ENCODE results near the gene ETV4. TPM values are rescaled to one million over a fixed set of nuclear protein-coding genes. Genes with fewer than 3 reads are reported as not detected.

The ETV4 gene
- total RNA-seq, 6 experiments from 2014 or later, result 0.42 to 1.4 (median 0.80) TPM; not detected in 1

DNA sequence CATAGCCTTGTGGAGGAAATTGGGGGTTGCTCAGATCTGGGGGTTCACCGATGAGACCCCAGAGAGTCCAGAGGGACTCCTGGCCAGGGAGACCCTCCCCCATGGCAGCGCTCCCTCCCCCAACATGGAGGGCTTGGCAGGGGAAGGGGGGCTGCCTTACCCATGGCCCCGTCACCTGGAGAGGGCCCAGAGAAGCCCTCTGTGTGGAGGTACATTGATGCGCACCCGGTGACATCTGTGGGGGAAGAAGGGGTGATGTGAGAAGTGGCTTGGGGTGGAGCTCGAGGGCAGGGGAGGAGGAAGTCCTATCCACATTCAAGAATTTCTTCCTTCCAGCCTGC is 16.2 kb downstream of the ETV4 start:
- Histone ChIP-seq H3K27ac (no peak overlapping the region), H3K9me3 (no peaks in the 10 kb centered on the region), H3K4me1 (peaks cover 0 to 16% (median 0%) of the 10 kb centered on the region in 4 donors), H3K4me3 (no peak overlapping the region), H3K27me3 (no peaks in the 10 kb centered on the region), H3K36me3 (peaks cover 0 to 8% (median 5%) of the 10 kb centered on the region in 4 donors)
- intact Hi-C loops (cut with DNase I), result no loop called here
- DNase-seq (no peak), ATAC-seq (peak in 1 of 4 donors; percentile 3)
- no peak for TF ChIP-seq POLR2A (IDR thresholded peaks at IDR 0.05)
- TF ChIP-seq, protein P1, sequence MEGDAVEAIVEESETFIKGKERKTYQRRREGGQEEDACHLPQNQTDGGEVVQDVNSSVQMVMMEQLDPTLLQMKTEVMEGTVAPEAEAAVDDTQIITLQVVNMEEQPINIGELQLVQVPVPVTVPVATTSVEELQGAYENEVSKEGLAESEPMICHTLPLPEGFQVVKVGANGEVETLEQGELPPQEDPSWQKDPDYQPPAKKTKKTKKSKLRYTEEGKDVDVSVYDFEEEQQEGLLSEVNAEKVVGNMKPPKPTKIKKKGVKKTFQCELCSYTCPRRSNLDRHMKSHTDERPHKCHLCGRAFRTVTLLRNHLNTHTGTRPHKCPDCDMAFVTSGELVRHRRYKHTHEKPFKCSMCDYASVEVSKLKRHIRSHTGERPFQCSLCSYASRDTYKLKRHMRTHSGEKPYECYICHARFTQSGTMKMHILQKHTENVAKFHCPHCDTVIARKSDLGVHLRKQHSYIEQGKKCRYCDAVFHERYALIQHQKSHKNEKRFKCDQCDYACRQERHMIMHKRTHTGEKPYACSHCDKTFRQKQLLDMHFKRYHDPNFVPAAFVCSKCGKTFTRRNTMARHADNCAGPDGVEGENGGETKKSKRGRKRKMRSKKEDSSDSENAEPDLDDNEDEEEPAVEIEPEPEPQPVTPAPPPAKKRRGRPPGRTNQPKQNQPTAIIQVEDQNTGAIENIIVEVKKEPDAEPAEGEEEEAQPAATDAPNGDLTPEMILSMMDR (IDR thresholded peaks at IDR 0.05), result no peak
- WGBS (ENCODE audit: insufficient coverage, low coverage, low lambda C conversion rate, missing lambda C conversion rate), result 20% methylated on average over 1 of the region's 6 CpGs

DNA sequence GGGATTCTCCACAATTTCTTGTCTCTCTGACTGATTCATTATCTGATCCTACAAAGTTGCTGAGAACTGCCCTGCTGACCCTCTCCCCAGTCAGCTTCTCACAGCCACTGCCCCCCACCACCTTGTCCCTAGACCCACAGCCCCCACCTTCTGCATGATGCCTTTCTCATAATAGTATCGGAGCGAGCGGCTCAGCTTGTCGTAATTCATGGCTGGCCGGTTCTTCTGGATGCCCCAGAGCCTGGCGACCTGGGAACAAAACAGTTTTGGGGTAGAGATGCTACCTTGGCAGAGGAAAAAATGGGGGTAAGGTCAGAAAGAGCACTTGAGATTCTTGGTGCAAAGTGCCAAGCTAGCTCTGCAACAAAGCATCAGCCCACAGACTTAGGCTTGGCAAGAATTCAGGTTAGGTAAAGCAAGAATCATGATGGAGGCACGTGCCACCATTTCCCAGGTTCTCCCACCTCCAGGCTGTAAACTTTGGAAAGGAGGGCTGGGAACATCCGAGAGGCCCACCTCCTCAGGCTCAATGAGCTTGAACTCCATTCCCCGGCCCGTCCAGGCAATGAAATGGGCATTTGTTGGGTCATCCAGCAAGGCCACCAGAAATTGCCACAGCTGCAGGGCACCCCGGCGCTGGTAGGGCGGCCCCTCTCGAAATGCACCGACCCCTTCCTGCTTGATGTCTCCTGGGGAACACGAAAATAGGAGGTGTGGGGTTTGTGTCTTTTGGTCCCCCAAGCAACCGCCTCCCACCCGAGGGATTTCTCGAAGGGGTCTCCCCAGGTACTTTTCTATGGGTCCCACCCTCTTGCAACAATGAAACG is 16.9 kb downstream of the ETV4 start:
- Histone ChIP-seq H3K27ac (no peak overlapping the region), H3K9me3 (no peaks in the 10 kb centered on the region), H3K36me3 (peaks cover 0 to 16% (median 10%) of the 10 kb centered on the region in 4 donors), H3K27me3 (no peaks in the 10 kb centered on the region), H3K4me3 (no peak overlapping the region), H3K4me1 (peaks cover 0 to 16% (median 0%) of the 10 kb centered on the region in 4 donors)
- no peak for TF ChIP-seq POLR2A (IDR thresholded peaks at IDR 0.05)
- TF ChIP-seq, protein P1 (IDR thresholded peaks at IDR 0.05), result no peak
- DNase-seq, result no peak
- ATAC-seq, result no peak
- intact Hi-C loops (cut with DNase I), result no loop called here
- 86% methylated on average over 7 of the region's 20 CpGs for WGBS (ENCODE audit: insufficient coverage, low coverage, low lambda C conversion rate, missing lambda C conversion rate)

DNA sequence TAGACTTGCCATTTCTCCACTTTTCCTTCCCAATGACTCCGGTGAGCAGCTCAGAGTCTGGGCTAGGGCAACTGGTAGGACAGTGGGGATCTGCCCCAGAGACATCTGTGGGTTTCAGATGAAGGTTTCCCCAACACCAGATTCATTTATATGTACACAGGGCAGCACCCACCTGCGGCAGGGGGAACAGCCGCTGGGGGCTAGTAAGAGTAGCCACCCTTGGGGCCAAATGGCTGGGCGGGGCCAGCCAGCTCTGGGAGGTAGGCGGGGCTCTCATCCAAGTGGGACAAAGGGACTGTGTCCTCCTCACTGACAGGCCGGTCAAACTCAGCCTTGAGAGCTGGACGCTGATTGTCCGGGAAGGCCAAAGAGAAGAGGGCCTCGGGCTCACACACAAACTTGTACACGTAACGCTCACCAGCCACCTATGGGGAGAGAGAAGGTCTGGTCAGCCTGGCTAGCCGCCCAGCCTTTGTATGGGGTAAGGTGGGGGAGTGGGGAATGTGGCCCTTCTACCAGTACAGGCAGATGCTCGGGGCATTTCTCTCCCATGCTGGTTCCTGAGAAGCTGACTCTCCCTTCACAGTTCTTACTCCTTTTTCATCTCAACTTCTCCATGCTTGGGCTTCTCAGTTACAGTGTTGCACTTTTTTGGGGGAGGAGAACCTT is 17.7 kb downstream of the ETV4 start:
- Histone ChIP-seq H3K27ac (no peak overlapping the region), H3K36me3 (peaks cover 0 to 23% (median 15%) of the 10 kb centered on the region in 4 donors), H3K4me3 (no peak overlapping the region), H3K27me3 (no peaks in the 10 kb centered on the region), H3K4me1 (peaks cover 0 to 16% (median 0%) of the 10 kb centered on the region in 4 donors), H3K9me3 (no peaks in the 10 kb centered on the region)
- TF ChIP-seq, protein P1 (IDR thresholded peaks at IDR 0.05), result no peak
- no peak for TF ChIP-seq POLR2A (IDR thresholded peaks at IDR 0.05)
- ATAC-seq, result peak in 3 of 4 donors; percentile 29 to 35 (median 31)
- 80% methylated on average over 1 of the region's 13 CpGs for WGBS (ENCODE audit: insufficient coverage, low coverage, low lambda C conversion rate, missing lambda C conversion rate)
- DNase-seq, result no peak
- intact Hi-C loops (cut with DNase I), result no loop called here

DNA sequence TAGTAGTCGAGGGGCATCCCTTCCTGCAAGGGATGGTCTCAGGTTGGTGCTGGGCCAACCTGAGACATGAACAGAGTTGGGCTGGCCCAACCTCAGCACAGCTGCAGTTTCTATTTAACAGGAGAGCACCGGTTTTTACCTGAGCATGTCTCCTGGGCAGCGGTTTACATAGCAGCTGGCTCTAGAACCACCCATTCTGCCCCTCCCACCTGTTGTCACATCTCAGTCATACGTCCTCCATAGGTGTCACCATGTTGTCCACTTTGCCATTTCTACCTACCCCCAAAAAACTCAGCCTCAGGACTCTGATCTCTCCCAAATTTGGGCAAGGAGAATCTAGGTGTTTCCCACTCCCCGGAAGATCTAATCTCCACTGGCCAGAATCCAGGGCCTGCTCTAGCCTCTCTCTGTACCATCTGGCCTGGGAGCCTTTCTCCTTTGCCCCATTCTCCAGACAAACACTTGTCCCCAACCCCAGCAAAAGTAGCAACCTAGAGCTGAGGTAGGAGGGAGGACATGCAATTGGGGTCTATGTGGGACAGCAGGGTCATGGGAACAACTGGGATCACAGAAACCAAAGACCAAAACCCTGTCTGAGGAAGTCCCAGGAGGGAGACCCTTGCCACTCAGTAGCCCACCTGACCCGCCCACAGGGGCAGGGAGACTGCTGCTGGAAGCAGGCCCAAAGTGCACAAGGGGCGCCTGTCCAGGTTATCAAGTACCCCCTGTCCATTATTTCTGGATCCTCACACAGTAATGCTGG is 19.1 kb downstream of the ETV4 start:
- Histone ChIP-seq H3K4me3 (no peak overlapping the region), H3K4me1 (peaks cover 0 to 16% (median 0%) of the 10 kb centered on the region in 4 donors), H3K36me3 (peaks cover 0 to 36% (median 23%) of the 10 kb centered on the region in 4 donors), H3K9me3 (no peaks in the 10 kb centered on the region), H3K27me3 (no peaks in the 10 kb centered on the region), H3K27ac (no peak overlapping the region)
- intact Hi-C loops (cut with DNase I), result no loop called here
- DNase-seq (no peak), ATAC-seq (no peak)
- 87% methylated on average over 6 of the region's 7 CpGs for WGBS (ENCODE audit: insufficient coverage, low coverage, low lambda C conversion rate, missing lambda C conversion rate)
- TF ChIP-seq, protein P1 (IDR thresholded peaks at IDR 0.05), result no peak
- TF ChIP-seq POLR2A (IDR thresholded peaks at IDR 0.05), result no peak
